H1 (cell line): Measurements from ENCODE around the gene MST1R.

Experiments used
- CTCF ChIP-seq, 3 experiments: IDR thresholded peaks; 1 replicate in 2 of 3; 2 replicates in 1 of 3; pipeline versions ENCODE4 v1.5.1 to v1.6.1; 2011; ENCODE audit warnings: low read length in 3 of 3, mild to moderate bottlenecking in 3 of 3, inconsistent platforms in 2 of 3, low read depth in 1 of 3, moderate library complexity in 1 of 3; ENCODE audit not compliant: insufficient read depth in 1 of 3; ENCODE audit errors: control extremely low read depth in 1 of 3
- EP300 ChIP-seq, 2 experiments: IDR thresholded peaks; 1 replicate in 1 of 2; 2 replicates in 1 of 2; pipeline ENCODE4 v1.6.1; 2011 to 2012; ENCODE audit warnings: low read depth in 2 of 2, low read length in 2 of 2, mild to moderate bottlenecking in 2 of 2, borderline replicate concordance in 1 of 2, inconsistent platforms in 1 of 2, moderate library complexity in 1 of 2
- EZH2 ChIP-seq: fragments of 200-600 bp; sonication (generic); IDR thresholded peaks from 2 replicates; pipeline ENCODE4 v1.7.1; 2012; ENCODE audit warnings: low read depth, mild to moderate bottlenecking, moderate library complexity, low read length, inconsistent platforms; ENCODE audit not compliant: severe bottlenecking
- POLR2A ChIP-seq, 2 experiments: IDR thresholded peaks; 1 replicate in 1 of 2; 2 replicates in 1 of 2; pipeline ENCODE4 v1.6.1; 2011; ENCODE audit warnings: low read depth in 2 of 2, low read length in 2 of 2, mild to moderate bottlenecking in 2 of 2; ENCODE audit errors: control extremely low read depth in 1 of 2
- POLR2AphosphoS5 ChIP-seq: IDR thresholded peaks from 2 replicates; pipeline ENCODE4 v1.6.1; 2011; ENCODE audit warnings: low read depth, low read length
- RAD21 ChIP-seq, 2 experiments: IDR thresholded peaks in 1 of 2; conservative IDR thresholded peaks in 1 of 2; 2 replicates each; pipeline ENCODE4 v1.6.1; 2011; ENCODE audit warnings: low read depth in 2 of 2, low read length in 2 of 2, improper control_type of control experiment in 1 of 2, inconsistent platforms in 1 of 2, mild to moderate bottlenecking in 1 of 2, moderate library complexity in 1 of 2
- TAF7 ChIP-seq: optimal IDR thresholded peaks from 2 replicates; pipeline ENCODE3; 2011; ENCODE audit warnings: low read depth, mild to moderate bottlenecking, inconsistent platforms, low read length, moderate library complexity, borderline replicate concordance

GRCh38 chr3:49916686-49917085 lies 13.0 kb upstream of the MST1R start:
- TF ChIP-seq CTCF (IDR thresholded peaks at IDR 0.05; ENCODE audit: control extremely low read depth in 1 of 3, insufficient read depth in 1 of 3, low read depth in 1 of 3, low read length in 3 of 3) (no peak), POLR2A (IDR thresholded peaks at IDR 0.05; ENCODE audit: control extremely low read depth in 1 of 2, low read depth in 2 of 2, low read length in 2 of 2) (no peak), POLR2AphosphoS5 (no peak), EZH2 (no peak), TAF7 (no peak), EP300 (IDR thresholded peaks at IDR 0.05; ENCODE audit: borderline replicate concordance in 1 of 2, low read depth in 2 of 2, low read length in 2 of 2) (no peak), RAD21 (IDR thresholded peaks at IDR 0.05 in 1 of 2, conservative IDR thresholded peaks at IDR 0.05 in 1 of 2; ENCODE audit: low read depth in 2 of 2, low read length in 2 of 2) (no peak)
